ENCODE results near the gene CACNB3. TPM values are rescaled to one million over a fixed set of nuclear protein-coding genes. Genes with fewer than 3 reads are reported as not detected.
A peak's percentile ranks its signal among the peaks of the same experiment; 100 is the strongest.

The CACNB3 gene
- total and polyA plus RNA-seq, 9 of the 15 experiments (the other 6 are each of a cell fraction or from before 2014, with no cell fraction given), result 0.24 to 2.0 (median 1.5) TPM

DNA sequence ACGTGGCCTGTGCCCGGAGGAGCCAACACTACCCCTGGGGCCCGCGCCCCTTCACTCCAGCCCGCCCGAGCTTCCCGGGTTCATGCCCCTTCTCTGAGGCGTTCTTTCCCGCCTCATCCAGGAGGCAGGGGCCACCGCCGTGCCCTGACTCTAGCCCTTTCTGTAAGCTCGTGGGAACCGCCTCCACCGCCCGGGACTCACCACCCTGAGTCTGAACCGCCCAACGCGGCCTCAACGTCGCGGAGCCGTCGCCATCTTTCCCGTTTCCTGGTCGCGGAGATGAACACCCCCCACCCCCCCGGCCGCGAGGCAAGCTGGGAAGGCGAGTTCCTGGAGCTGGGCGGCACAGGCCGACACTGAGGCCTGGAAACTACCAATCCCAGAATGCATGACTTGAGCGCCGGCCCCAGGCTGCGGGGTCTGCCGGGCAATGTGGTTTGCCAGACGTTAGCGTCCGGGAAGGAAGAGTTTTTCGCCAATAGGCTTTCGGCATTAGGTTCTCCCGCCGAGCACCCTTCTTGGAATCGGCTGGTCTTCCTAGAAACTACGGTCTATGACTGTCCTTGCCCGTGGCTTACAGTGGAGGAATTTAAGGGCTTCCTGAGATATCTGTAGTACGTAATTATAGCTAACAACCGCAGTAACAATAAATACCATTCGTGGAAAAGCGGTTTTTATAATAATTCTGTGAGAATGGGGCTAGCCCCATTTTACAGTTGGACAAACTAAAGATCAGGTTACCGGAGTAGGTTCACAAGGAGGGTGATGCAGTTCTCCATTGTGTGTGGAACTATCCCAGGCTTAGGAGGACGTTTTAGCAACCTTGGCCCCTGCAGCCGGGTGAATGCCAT is 33.8 kb downstream of the CACNB3 start, which contains the start of gene DDX23 (continued):
- TF ChIP-seq CEBPB (tag; IDR thresholded peaks at IDR 0.05) (no peak), DIDO1 (tag; IDR thresholded peaks at IDR 0.05; ENCODE audit: low read depth) (peak; percentile 85; the same call in 1 of the 2 replicates), ZNF133 (CRISPR knock-in tag; IDR thresholded peaks at IDR 0.05) (no peak), ZNF224 (CRISPR knock-in tag; IDR thresholded peaks at IDR 0.05) (no peak), ZBTB1 (CRISPR knock-in tag; IDR thresholded peaks at IDR 0.05; ENCODE audit: borderline replicate concordance, low read depth) (0 out of 2 replicates have a peak, but pooled peaks have one; percentile 47), IFI16 (CRISPR knock-in tag; IDR thresholded peaks at IDR 0.05) (no peak), HSF4 (CRISPR knock-in tag; IDR thresholded peaks at IDR 0.05; ENCODE audit: borderline replicate concordance) (no peak), ZNF507 (tag; conservative IDR thresholded peaks at IDR 0.05) (no peak), SRF (CRISPR knock-in tag; IDR thresholded peaks at IDR 0.05) (no peak), RBM17 (IDR thresholded peaks at IDR 0.05; ENCODE audit: borderline replicate concordance, low read depth, low read length) (no peak), CCNT2 (IDR thresholded peaks at IDR 0.05; ENCODE audit: borderline replicate concordance, extremely low read depth, insufficient read length, low read depth, low read length) (peak; percentile 74), JUNB (CRISPR knock-in tag; conservative IDR thresholded peaks at IDR 0.05) (no peak), ZNF77 (CRISPR knock-in tag; IDR thresholded peaks at IDR 0.05) (no peak), HNRNPH1 (optimal IDR thresholded peaks at IDR 0.05; ENCODE audit: low read depth, low read length) (no peak), NELFE (IDR thresholded peaks at IDR 0.05; ENCODE audit: insufficient read depth, insufficient read length) (no peak), ZNF3 (CRISPR knock-in tag; IDR thresholded peaks at IDR 0.05) (no peak), CBFA2T2 (conservative IDR thresholded peaks at IDR 0.05) (no peak)
- TF ChIP-seq, protein P1, sequence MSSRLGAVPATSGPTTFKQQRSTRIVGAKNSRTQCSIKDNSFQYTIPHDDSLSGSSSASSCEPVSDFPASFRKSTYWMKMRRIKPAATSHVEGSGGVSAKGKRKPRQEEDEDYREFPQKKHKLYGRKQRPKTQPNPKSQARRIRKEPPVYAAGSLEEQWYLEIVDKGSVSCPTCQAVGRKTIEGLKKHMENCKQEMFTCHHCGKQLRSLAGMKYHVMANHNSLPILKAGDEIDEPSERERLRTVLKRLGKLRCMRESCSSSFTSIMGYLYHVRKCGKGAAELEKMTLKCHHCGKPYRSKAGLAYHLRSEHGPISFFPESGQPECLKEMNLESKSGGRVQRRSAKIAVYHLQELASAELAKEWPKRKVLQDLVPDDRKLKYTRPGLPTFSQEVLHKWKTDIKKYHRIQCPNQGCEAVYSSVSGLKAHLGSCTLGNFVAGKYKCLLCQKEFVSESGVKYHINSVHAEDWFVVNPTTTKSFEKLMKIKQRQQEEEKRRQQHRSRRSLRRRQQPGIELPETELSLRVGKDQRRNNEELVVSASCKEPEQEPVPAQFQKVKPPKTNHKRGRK (tag; IDR thresholded peaks at IDR 0.05), result no peak
- TF ChIP-seq, protein P2, sequence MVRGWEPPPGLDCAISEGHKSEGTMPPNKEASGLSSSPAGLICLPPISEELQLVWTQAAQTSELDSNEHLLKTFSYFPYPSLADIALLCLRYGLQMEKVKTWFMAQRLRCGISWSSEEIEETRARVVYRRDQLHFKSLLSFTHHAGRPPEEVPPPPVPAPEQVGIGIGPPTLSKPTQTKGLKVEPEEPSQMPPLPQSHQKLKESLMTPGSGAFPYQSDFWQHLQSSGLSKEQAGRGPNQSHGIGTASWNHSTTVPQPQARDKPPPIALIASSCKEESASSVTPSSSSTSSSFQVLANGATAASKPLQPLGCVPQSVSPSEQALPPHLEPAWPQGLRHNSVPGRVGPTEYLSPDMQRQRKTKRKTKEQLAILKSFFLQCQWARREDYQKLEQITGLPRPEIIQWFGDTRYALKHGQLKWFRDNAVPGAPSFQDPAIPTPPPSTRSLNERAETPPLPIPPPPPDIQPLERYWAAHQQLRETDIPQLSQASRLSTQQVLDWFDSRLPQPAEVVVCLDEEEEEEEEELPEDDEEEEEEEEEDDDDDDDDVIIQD (CRISPR knock-in tag; IDR thresholded peaks at IDR 0.05), result no peak
- TF ChIP-seq, protein P3, sequence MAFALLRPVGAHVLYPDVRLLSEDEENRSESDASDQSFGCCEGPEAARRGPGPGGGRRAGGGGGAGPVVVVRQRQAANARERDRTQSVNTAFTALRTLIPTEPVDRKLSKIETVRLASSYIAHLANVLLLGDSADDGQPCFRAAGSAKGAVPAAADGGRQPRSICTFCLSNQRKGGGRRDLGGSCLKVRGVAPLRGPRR (CRISPR knock-in tag; IDR thresholded peaks at IDR 0.05), result no peak
- TF ChIP-seq, protein P4, sequence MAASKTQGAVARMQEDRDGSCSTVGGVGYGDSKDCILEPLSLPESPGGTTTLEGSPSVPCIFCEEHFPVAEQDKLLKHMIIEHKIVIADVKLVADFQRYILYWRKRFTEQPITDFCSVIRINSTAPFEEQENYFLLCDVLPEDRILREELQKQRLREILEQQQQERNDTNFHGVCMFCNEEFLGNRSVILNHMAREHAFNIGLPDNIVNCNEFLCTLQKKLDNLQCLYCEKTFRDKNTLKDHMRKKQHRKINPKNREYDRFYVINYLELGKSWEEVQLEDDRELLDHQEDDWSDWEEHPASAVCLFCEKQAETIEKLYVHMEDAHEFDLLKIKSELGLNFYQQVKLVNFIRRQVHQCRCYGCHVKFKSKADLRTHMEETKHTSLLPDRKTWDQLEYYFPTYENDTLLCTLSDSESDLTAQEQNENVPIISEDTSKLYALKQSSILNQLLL (CRISPR knock-in tag; IDR thresholded peaks at IDR 0.05; ENCODE audit: borderline replicate concordance), result no peak
